HG03378 (cell line): ENCODE measurements around the gene THOC2.
"Not testable (repeated sequence)": the region's sequence is repeated elsewhere in the genome, so short reads cannot be mapped to it uniquely, and the experiment has no call there.

Experiments
- ATAC-seq: cut with Tn5 transposase; IDR thresholded peaks from one replicate; pipeline ENCODE4 v1.9.1; 2021; ENCODE audit warnings: mild to moderate bottlenecking, moderate library complexity; ENCODE audit not compliant: unreplicated experiment

The THOC2 gene

DNA sequence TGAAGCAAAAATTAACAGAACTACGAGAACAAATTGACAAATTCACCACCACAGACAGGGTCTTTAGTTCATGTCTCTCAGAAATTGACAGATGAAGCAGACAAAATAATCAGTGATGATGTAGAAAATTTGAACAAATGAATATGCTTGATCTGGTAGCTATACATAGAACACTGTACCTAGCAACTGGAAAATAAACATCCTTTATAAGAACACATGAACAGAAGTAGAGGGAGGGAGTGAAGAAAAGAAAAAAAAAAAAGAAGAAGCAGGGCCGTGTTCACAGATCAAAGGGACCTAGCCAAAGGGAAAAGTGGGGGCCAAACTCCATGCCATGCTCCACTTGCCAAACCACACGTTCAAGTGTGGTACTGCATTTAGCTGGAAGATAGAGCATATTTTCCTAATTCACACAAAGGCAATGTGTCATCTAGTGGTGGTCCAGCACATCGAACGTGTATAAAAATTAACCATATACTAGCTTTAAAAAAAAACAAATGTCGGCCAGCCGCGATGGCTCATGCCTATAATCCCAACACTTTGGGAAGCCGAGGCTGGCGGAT, 5.6 kb upstream of the THOC2 start:
- ATAC-seq, result no peak

DNA sequence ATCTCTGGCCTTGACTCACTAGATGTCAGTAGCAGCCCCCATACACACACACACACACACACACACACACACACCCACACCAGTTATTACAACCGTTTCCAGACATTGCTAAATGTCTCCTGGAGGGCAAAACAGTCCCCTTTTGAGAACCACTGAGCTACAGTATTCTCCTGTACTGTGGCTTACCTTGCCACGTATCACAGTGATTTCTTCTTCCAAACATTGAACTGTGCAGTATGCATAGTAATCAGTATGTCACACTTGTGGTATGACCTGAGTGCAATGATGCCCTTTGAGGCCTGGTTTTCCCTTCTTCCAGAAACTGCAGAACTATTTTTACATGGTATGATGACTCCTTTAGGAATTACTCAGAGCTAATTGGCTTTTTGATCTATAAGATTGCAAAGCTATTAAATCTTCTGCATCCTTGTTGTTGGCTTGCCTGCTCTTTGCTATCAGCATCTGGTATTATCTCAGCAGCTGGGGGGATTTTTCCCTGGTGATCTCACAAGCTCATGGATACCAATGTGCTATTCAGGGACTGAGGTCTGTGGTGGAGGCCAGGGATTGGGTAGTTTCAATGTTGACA, 3.6 kb upstream of the THOC2 start:
- ATAC-seq, result no peak

DNA sequence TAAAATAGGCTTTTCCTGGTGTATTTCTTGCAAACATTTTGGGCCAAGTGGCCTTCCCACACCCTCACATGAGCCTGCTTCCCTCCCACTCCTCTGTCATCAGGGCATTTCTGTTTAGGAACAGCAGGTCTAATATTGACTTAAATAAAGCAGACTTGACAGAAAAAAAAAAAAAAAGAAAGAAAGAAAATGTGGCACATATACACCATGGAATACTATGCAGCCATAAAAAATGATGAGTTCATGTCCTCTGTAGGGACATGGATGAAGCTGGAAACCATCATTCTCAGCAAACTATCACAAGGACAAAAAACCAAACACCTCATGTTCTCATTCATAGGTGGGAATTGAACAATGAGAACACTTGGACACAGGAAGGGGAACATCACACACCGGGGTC, 2.3 kb upstream of the THOC2 start:
- not testable (repeated sequence) for ATAC-seq

DNA sequence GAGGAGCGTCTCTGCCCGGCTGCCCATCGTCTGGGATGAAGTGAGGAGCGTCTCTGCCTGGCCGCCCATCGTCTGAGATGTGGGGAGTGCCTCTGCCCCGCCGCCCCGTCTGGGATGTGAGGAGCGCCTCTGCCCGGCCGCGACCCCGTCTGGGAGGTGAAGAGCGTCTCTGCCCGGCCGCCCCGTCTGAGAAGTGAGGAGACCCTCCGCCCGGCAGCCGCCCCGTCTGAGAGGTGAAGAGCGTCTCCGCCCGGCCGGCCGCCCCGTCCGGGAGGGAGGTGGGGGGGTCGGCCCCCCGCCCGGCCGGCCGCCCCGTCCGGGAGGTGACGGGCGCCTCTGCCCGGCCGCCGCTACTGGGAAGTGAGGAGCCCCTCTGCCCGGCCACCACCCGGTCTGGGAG, 1.2 kb upstream of the THOC2 start:
- ATAC-seq, result not testable (repeated sequence)

DNA sequence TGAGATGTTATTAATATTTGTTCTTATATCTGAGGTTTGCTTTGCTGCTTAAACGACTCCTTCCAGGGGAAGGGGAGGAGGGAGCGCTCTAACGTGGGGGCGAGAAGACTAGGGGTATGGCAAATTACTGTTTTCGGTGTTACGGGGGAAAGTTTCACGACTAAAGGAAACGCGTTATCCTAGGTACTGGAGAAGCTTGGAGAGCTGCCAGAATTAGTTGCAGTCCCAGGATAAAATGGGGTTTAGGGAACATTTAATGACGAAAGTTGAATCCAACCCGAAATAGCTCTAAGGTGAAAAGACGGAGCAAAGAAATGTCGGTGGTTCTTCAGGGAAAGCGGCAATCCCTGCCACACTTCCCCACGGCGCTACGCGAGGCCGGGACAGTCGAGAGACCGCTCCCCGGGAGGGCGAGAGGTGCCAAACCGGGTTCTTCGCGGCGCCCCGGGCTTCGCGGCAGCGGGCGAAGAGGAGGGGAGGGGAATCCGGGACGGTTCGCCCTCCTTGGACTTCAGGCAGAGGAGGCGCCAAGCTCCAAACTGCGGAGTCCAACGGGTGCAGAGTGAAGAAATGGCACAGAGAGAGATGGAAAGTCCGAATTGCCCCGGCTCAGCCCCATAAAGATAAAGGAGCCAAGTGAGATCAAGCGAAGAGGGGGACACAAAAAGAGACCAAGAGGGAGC, 724 bp downstream of the THOC2 start:
- ATAC-seq, result no peak

DNA sequence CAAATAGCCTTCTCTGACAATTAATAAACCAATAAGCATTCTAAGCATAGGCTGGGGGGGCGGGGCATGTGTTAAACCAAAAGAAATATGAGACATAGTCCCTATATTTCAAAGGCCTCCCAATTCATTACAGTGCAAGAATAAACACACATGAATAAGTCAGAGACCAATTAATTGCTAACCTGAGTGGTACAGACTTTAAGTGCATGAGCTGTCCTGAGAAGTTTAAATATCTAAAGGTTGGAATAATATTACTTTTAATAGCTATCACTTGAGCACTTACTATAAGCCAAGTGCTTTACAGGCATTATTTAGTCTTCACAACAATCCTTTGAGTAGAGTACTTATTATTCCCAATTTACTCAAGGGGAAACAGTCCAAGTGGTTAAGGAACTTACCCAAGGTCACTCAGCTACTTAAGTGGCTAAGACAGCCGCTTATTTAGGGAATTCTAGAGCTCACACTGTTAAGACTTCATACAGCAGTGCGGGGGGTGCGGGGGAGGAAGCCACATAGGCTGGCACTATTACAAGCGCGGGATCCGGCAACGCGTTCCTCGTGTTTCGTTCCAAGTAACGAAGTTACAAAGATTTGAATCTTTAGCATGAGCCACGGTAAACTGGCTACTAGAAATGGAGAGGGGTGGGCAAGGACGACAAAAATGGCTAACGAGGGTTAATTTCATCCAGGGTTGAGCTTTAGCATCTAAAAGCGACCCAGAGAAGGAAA, 1.4 kb downstream of the THOC2 start:
- ATAC-seq, result no peak

DNA sequence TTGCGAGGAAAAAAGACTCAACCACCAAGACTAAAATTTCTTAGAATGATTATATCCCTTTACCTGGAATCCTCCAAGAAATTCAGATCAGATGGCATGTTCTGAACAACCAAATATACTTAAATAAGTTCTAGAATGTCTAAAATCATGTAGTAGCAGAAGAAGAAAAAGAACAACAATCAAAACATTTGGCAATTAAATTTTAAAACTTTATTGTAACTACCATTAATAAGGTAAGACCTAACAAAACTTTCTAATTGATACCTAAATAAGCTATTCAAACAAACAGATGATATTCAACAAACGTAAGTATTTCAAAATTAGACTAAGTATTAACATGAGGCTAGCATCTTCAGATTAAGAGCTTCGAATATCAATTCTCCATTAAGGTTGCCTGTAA, 4.3 kb downstream of the THOC2 start:
- no peak for ATAC-seq

DNA sequence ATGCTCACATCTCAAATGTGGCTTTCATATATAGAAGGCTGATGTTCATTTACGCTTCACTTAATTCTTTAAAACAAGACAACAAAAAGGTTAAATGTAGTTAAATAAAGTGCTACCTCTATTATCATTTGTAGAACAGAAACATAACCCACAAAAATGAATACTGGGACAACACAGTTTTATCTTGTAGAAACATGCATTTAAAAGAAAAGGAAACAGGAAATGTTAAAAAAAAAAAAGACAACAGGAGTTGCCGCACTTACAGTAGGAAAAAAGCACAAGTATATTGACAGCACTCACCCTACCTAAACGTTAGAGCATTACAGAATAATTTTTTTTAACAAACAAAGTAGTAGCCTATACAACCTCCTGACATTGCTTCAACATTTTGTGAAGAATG, 4.8 kb downstream of the THOC2 start:
- no peak for ATAC-seq

DNA sequence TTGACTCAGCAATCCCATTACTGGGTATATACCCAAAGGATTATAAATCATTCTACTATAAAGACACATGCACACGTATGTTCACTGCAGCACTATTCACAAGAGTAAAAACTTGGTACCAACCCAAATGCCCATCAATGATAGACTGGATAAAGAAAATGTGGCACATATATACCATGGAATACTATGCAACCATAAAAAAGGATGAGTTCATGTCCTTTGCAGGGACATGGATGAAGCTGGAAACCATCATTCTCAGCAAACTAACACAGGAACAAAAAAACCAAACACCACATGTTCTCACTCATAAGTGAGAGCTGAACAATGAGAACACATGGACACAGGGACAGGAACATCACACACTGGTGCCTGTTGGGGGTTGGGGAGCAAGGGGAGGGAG, 10.7 kb downstream of the THOC2 start:
- ATAC-seq, result not testable (repeated sequence)

DNA sequence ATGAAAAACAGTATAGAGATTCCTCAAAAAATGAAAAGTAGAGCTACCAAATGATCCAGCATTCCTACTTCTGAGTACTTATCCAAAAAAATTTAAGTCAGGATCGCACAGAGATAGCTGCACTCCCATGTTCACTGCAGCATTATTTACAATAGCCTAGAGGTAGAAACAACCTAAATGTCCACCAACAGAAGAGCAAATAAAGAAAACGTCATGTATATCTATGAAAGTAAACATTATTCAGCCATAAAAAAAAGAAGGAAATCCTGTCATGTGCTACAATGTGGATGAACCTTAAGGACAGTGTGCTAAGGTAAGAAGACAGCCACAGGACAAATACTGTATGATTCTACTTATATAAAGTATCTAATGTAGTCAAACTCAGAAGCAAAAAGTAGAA, 12.4 kb downstream of the THOC2 start:
- ATAC-seq, result no peak

DNA sequence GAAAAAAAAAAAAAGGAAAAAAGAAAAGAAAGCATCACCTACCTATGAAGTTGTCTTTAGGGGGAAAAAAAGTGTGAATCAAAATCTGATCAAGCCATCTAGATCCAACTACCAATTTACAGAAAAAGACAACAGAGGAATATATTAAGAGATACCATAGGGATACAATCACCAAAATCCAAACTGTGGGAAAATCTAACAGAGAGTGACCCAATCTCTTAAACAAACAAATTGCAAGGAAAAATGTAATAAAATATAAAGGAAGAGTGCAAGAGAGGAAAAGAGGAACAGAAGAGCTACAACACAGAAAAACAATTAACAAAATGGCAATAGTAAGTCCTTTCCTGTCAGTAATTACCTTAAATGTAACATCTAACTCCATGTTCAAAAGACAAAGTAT, 19.0 kb downstream of the THOC2 start:
- ATAC-seq, result no peak

DNA sequence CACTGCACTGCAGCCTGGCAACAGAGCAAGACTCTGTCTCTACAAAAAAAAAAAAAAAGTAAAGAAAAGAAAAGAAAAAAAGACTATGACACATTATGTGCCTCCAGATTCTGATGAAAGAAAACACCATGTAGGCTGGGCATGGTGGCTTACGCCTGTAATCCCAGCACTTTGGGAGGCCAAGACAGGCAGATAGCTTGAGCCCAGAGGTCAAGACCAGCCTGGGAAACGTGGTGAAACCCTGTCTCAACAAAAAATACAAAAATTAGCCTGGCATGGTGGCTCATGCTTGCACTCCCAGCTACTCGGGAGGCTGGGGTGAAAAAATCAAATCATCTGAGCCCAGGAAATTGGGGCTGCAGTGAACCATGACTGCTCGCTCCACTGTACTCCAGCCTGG, 19.4 kb downstream of the THOC2 start:
- no peak for ATAC-seq

DNA sequence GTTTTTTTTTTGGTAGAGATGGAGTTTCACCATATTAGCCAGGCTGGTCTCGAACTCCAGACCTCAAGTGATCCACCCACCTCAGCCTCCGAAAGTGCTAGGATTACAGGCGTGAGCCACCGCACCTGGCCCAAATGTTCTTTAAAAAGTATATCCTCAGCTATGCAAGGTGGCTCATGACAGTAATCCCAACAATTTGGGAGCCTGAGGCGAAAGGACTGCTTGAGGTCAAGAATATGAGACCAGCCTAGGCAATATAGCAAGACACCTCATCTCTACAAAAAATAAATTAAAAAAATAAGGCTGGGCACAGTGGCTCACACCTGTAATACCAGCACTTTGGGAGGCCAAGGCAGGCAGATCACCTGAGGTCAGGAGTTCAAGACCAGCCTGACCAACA, 21.7 kb downstream of the THOC2 start:
- not testable (repeated sequence) for ATAC-seq

DNA sequence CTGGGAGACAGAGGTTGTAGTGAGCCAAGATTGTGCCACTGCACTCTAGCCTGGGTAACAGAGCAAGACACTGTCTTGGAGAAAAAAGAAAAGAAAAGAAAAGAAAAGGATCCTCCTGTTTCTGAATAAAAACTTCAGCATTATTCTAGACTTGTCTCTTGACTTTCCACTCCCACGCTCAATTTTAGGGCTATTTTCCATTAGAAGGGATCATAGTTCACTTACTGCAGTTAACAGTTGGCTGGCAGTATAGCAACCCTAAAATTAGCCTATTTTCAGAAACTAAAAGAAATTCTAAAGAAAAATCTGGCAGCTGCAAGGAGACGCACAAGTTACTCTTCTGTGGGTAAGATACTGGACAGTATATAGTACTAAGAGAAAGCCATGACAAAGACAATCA, 28.1 kb downstream of the THOC2 start:
- no peak for ATAC-seq

DNA sequence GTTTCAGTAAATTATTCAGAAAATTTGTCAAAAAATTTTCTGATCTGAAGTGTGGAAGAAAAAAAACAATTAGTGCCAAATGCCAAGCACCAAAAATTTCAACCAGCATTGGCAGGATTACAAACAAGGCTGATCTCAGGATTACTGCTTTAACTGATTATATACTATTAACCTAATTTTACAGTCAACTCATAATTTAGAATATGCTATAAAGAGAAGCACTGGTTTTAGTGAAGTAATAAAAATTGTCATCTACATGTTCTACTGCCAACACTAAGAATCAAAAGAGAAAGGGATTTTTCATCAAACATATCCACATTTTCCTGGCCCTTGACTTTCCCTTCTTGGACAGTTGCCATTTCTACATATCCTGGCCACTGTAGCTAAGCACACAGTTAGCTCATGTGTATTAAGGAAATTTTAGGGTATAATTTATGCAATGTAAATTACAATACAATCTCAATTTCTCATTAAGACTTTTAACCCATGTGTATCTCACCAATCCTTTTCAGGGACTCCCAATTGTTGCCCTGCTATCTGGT, 33.8 kb downstream of the THOC2 start:
- ATAC-seq, result no peak

DNA sequence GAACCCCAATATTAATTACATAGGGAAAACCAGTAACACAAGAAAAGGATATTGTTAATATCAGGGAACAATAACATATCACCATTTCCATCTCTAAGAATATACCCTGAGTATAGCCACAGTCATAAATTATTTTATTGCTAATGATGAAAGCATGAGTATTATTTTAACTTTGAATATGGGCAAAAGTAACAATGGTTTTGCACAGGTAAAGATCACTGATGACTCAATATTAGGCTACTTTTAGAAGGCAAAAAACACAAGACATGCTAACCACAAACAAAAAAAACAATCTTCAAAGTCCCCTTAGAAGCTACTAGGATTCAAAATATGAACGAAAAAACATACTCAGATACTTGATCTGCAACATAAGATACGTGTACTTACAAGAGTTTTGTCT, 36.5 kb downstream of the THOC2 start:
- ATAC-seq, result no peak

DNA sequence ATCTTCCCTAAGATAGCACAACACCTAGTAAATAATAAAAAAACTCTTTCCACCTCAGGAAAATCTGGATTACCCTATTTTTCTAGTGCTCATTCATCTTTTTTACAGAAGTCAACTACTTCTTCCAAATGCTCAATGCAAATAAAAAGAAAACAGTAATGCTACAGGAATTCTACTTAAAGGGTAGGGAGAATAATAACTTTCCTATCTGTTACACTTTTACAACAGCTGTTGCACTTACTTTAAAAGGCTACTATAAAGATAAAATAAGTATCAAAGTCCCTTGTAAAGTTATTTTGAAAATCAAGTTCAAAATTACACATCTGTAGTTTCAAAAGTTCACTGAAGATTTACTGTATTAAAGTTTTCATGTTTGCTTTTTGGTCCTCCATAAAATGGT, 37.6 kb downstream of the THOC2 start:
- ATAC-seq, result no peak

DNA sequence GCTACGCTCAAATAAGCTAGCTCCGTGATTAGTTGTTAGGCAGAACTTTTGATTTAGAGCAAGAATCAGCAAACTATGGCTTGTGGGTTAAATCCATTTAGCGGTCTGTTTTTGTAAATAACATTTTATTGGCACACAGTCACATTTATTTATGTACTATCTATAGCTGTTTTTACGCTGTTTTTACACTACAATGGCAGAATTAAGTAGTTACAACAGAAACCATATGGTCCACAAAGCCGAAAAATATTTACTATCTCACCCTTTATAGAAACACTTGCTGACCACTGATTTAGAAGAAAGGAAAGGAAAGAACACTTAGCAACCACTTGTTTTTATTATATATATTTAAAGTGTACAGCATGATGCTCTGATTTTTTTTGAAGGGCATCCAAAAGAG, 41.1 kb downstream of the THOC2 start:
- no peak for ATAC-seq

DNA sequence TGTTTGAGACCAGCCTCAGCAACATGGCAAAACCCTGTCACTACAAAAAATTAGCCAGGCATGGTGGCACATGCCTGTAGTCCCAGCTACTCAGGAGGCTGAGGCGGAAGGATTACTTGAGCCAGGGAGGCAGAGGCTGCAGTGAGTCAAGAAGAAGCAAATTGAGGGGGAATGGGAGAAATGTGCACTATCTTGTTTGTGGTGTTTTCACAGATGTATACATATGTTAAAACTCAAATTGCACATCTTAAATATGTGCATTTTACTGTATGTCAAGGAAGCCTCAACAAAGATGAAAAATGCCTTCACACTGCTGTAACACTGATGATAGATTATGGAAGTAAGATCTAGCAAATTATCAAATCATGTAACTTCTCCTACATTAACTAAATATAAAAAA, 44.3 kb downstream of the THOC2 start:
- ATAC-seq, result no peak

DNA sequence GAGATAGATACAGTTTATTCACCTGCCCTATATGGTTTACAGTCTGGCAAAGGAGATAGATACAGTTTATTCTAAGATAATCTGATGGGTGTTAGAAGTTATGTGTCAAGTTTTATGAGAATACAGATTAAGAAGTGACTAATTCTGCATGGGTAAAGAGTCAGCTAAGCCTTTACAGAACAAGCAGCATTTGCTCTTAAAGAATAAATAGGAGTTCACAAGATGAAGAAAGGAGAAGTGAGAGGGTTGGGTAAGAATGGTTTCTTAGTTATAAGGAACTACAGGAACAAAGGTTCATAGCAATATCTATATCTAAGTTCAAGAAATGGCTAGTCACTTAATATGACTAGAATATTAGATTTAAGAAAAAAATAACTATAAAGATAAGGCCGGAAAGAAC, 47.6 kb downstream of the THOC2 start:
- no peak for ATAC-seq

DNA sequence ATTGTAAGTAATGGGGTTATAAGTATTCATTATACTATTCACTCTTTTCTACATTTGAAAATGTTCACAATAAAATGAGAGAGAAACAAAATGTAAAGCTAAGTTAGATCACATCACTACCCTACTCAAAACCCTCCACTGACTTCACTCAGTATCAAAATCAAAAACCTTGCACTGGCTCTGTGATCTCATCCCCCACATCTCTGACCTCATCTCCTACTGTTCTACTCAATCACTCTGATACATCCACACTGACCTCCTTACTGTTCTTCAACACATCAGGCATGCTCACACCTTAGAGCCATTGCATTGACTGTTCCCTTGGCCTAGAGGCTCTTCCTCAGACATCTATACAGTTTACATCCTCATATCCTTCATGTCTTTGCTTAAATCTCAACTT, 50.7 kb downstream of the THOC2 start:
- ATAC-seq, result no peak
